ENCODE measurements around the gene ZC3H14. TPM values are rescaled to one million over a fixed set of nuclear protein-coding genes. Genes with fewer than 3 reads are reported as not detected.

The ZC3H14 gene
- polyA plus RNA-seq, 1 experiment = 81.8 TPM

DNA sequence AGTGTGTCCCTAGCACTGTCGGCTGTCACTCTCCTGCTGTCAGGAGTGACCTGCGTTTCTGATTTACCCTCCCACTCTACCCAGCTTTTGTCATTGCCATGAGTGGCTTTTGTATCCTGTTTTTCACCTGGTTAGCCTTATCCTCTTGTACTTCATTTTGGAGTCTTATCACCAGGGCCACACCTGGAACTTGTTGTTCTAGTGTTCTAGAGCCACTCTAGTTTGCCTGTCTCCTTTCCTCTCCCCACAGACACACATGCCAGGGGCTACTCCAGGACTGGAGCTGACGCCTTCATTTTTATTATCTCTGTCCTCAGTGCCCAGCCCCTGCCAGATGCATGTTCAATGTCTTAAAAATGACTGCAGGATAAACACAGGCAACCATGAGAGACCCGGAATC is 34.2 kb downstream of the ZC3H14 start:
- POLR2A ChIA-PET = no interaction called here

GRCh38 chr14:88597601-88598000 is 34.8 kb downstream of the ZC3H14 start:
- Histone ChIP-seq H3K27me3 (ENCODE audit: control insufficient read depth, insufficient read depth, low read length) (no peaks in the 10 kb centered on the region), H3K4me3 (ENCODE audit: low read depth, low read length) (no peak overlapping the region), H3K36me3 (ENCODE audit: control insufficient read depth, insufficient read depth, low read length) (peaks cover 14% of the 10 kb centered on the region)
- DNase-seq (ENCODE audit: low read depth) = no peak
- ChIA-PET POLR2A (no interaction called here), CTCF (no interaction called here)
- TF ChIP-seq, protein P1, sequence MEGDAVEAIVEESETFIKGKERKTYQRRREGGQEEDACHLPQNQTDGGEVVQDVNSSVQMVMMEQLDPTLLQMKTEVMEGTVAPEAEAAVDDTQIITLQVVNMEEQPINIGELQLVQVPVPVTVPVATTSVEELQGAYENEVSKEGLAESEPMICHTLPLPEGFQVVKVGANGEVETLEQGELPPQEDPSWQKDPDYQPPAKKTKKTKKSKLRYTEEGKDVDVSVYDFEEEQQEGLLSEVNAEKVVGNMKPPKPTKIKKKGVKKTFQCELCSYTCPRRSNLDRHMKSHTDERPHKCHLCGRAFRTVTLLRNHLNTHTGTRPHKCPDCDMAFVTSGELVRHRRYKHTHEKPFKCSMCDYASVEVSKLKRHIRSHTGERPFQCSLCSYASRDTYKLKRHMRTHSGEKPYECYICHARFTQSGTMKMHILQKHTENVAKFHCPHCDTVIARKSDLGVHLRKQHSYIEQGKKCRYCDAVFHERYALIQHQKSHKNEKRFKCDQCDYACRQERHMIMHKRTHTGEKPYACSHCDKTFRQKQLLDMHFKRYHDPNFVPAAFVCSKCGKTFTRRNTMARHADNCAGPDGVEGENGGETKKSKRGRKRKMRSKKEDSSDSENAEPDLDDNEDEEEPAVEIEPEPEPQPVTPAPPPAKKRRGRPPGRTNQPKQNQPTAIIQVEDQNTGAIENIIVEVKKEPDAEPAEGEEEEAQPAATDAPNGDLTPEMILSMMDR (IDR thresholded peaks at IDR 0.05; ENCODE audit: insufficient read depth, low read depth, low read length) = no peak

More for the DNA sequence above, 34.2 kb downstream of the ZC3H14 start:
- no peaks in the 10 kb centered on the region for H3K27me3 ChIP-seq (ENCODE audit: control insufficient read depth, insufficient read depth, low read length)
- H3K36me3 ChIP-seq (ENCODE audit: control insufficient read depth, insufficient read depth, low read length) = peaks cover 11% of the 10 kb centered on the region
- TF ChIP-seq, protein P1 (IDR thresholded peaks at IDR 0.05; ENCODE audit: insufficient read depth, low read depth, low read length) = no peak
- no peak for DNase-seq (ENCODE audit: low read depth)
- CTCF ChIA-PET = no interaction called here
- H3K4me3 ChIP-seq (ENCODE audit: low read depth, low read length) = no peak overlapping the region

GRCh38 chr14:88598097-88598675 is 35.3 kb downstream of the ZC3H14 start:
- H3K27me3 ChIP-seq (ENCODE audit: control insufficient read depth, insufficient read depth, low read length) = no peaks in the 10 kb centered on the region
- POLR2A ChIA-PET = no interaction called here
- DNase-seq (ENCODE audit: low read depth) = no peak
- peaks cover 16% of the 10 kb centered on the region for H3K36me3 ChIP-seq (ENCODE audit: control insufficient read depth, insufficient read depth, low read length)
- no peak overlapping the region for H3K4me3 ChIP-seq (ENCODE audit: low read depth, low read length)
- CTCF ChIA-PET = no interaction called here
- TF ChIP-seq, protein P1 (IDR thresholded peaks at IDR 0.05; ENCODE audit: insufficient read depth, low read depth, low read length) = no peak

GRCh38 chr14:88599326-88599725 is 36.5 kb downstream of the ZC3H14 start:
- no peak overlapping the region for H3K4me3 ChIP-seq (ENCODE audit: low read depth, low read length)
- DNase-seq (ENCODE audit: low read depth) = no peak
- CTCF ChIA-PET = interaction anchor here (0.7 kb wide), 1 partner anchor 39 kb away, joined by 3 read pairs; no protein-coding TSS in a partner anchor
- POLR2A ChIA-PET = no interaction called here
- no peaks in the 10 kb centered on the region for H3K27me3 ChIP-seq (ENCODE audit: control insufficient read depth, insufficient read depth, low read length)
- TF ChIP-seq, protein P1 (IDR thresholded peaks at IDR 0.05; ENCODE audit: insufficient read depth, low read depth, low read length) = no peak
- peaks cover 19% of the 10 kb centered on the region for H3K36me3 ChIP-seq (ENCODE audit: control insufficient read depth, insufficient read depth, low read length)

DNA sequence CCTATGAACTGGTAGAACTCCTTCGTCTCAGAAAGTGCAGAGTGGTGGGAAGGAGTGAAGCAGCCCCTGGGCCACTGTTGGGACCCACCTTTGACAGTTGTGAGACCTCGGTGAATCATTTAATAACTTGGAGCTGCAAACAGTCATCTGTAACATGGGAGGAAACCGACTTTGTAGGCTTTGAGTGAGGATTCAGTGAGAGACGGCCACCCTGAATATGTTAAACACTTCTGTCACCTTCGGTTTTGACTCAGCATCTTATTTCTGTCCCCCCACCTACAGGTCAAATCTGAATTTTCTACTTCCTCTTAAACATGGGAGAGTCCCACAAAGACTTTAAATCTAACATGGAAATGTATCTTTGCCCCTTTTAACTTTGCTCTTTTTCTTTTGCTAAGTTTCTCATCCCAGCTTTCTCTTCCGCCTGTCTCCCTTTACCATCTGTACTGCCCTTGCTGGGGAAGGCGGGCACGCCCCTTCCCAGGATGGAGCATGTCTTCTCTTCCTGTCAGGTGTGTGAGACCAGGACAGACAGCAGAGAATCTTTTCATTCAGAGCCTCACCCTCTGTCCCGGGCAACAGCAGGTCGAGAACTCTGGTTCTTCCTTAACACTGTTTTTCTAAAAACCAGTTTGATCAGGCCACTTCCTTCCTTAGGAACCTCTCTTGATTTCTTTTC is 37.1 kb downstream of the ZC3H14 start:
- TF ChIP-seq, protein P1 (IDR thresholded peaks at IDR 0.05; ENCODE audit: insufficient read depth, low read depth, low read length) = no peak
- CTCF ChIA-PET = interaction anchor here (0.7 kb wide), 1 partner anchor 40 kb away, joined by 3 read pairs; no protein-coding TSS in a partner anchor
- Histone ChIP-seq H3K27me3 (ENCODE audit: control insufficient read depth, insufficient read depth, low read length) (no peaks in the 10 kb centered on the region), H3K36me3 (ENCODE audit: control insufficient read depth, insufficient read depth, low read length) (peaks cover 21% of the 10 kb centered on the region), H3K4me3 (ENCODE audit: low read depth, low read length) (no peak overlapping the region)
- POLR2A ChIA-PET = no interaction called here
- no peak for DNase-seq (ENCODE audit: low read depth)
